Neuronal stem cell (in vitro differentiated cells): ENCODE results near the gene ZNF236.
A peak's percentile ranks its signal among the peaks of the same experiment; 100 is the strongest.

ENCODE experiments used
- DNase-seq: peaks from one replicate; pipeline ENCODE4 v3.0.0-alpha.2; 2013; ENCODE audit warnings: low spot score
- H2AFZ ChIP-seq: one replicate; pipeline ENCODE4 v1.6.1; 2013; ENCODE audit warnings: mild to moderate bottlenecking, low read length, inconsistent platforms
- H2AK5ac ChIP-seq: 2 replicates; pipeline ENCODE4 v1.6.1; 2013; ENCODE audit warnings: low read depth, mild to moderate bottlenecking, inconsistent platforms, low read length, moderate library complexity, mixed read lengths
- H2BK120ac ChIP-seq: 2 replicates; pipeline ENCODE4 v1.6.1; 2013; ENCODE audit warnings: low read depth, mild to moderate bottlenecking, inconsistent platforms, low read length, moderate library complexity, mixed read lengths
- H2BK12ac ChIP-seq: one replicate; pipeline ENCODE4 v1.6.1; 2013; ENCODE audit warnings: low read length, inconsistent platforms
- H2BK15ac ChIP-seq: 2 replicates; pipeline ENCODE4 v1.6.1; 2013; ENCODE audit warnings: mild to moderate bottlenecking, low read length, inconsistent platforms, mixed read lengths
- H2BK5ac ChIP-seq: one replicate; pipeline ENCODE4 v1.6.1; 2013; ENCODE audit warnings: inconsistent platforms, mild to moderate bottlenecking, low read length, moderate library complexity
- H3K14ac ChIP-seq: one replicate; pipeline ENCODE4 v1.6.1; 2013; ENCODE audit warnings: low read length, inconsistent platforms
- H3K18ac ChIP-seq: 2 replicates; pipeline ENCODE4 v1.6.1; 2013; ENCODE audit warnings: low read length, inconsistent platforms
- H3K23ac ChIP-seq: 2 replicates; pipeline ENCODE4 v1.6.1; 2013; ENCODE audit warnings: low read depth, mild to moderate bottlenecking, mixed read lengths, low read length, inconsistent platforms; ENCODE audit not compliant: poor library complexity
- H3K27ac ChIP-seq: replicated peaks from 3 replicates; pipeline ENCODE4 v1.5.1; 2013; ENCODE audit warnings: low read length, inconsistent platforms
- H3K27me3 ChIP-seq, 3 experiments: 2 replicates each; pipeline ENCODE4 v1.6.1; 2013; ENCODE audit warnings: low read length in 3 of 3, mild to moderate bottlenecking in 2 of 3, inconsistent platforms in 1 of 3, low read depth in 1 of 3, mixed read lengths in 1 of 3, moderate library complexity in 1 of 3; ENCODE audit not compliant: control insufficient read depth in 3 of 3, insufficient read depth in 3 of 3
- H3K36me3 ChIP-seq, 2 donors: replicated peaks in 1 of 2; 2 replicates each; pipeline ENCODE4 v1.6.1; 2013; ENCODE audit warnings: low read length in 2 of 2; ENCODE audit not compliant: control insufficient read depth in 2 of 2, insufficient read depth in 2 of 2
- H3K4ac ChIP-seq: 2 replicates; pipeline ENCODE4 v1.6.1; 2013; ENCODE audit warnings: inconsistent platforms, mild to moderate bottlenecking, low read length, moderate library complexity
- H3K4me1 ChIP-seq, 2 donors: 1 replicate in 1 of 2; 2 replicates in 1 of 2; pipeline ENCODE4 v1.6.1; 2013; ENCODE audit warnings: low read length in 2 of 2, low read depth in 1 of 2; ENCODE audit not compliant: control insufficient read depth in 2 of 2, insufficient read depth in 1 of 2
- H3K4me2 ChIP-seq: one replicate; pipeline ENCODE4 v1.6.1; 2013; ENCODE audit warnings: mild to moderate bottlenecking, low read length, inconsistent platforms; ENCODE audit not compliant: insufficient read depth, poor library complexity, severe bottlenecking
- H3K4me3 ChIP-seq, 2 donors: 2 replicates each; pipeline ENCODE4 v1.5.1; 2013; ENCODE audit warnings: low read length in 2 of 2, mild to moderate bottlenecking in 2 of 2, inconsistent platforms in 1 of 2, moderate library complexity in 1 of 2
- H3K79me1 ChIP-seq: one replicate; pipeline ENCODE4 v1.6.1; 2013; ENCODE audit warnings: low read depth, mild to moderate bottlenecking, inconsistent platforms, low read length, moderate library complexity
- H3K9ac ChIP-seq: one replicate; pipeline ENCODE4 v1.6.1; 2013; ENCODE audit warnings: mild to moderate bottlenecking, low read depth, low read length, inconsistent platforms; ENCODE audit not compliant: poor library complexity
- H3K9me3 ChIP-seq, 2 donors: replicated peaks in 1 of 2; 2 replicates each; pipeline versions ENCODE3 to v1.6.1; 2013; ENCODE audit warnings: low read length in 2 of 2, mild to moderate bottlenecking in 2 of 2, inconsistent platforms in 1 of 2, low read depth in 1 of 2, mixed read lengths in 1 of 2, moderate library complexity in 1 of 2; ENCODE audit not compliant: control insufficient read depth in 2 of 2, insufficient read depth in 1 of 2
- H4K8ac ChIP-seq: one replicate; pipeline ENCODE4 v1.6.1; 2013; ENCODE audit warnings: low read depth, mild to moderate bottlenecking, inconsistent platforms, low read length, moderate library complexity
- H4K91ac ChIP-seq: one replicate; pipeline ENCODE4 v1.6.1; 2013; ENCODE audit warnings: low read length, low read depth, mild to moderate bottlenecking, inconsistent platforms; ENCODE audit not compliant: poor library complexity
- WGBS, 2 donors: extraction: QIAGEN DNeasy Blood & Tissue Kit; methylation state at CpG; one replicate each; pipeline ENCODE4 v1.1.7; 2013; ENCODE audit warnings: missing lambda C conversion rate in 2 of 2, mixed read lengths in 1 of 2; ENCODE audit not compliant: insufficient read length in 2 of 2, insufficient replicate concordance in 1 of 2; ENCODE audit errors: extremely low coverage in 2 of 2; 5-methylcytosine and 5-hydroxymethylcytosine counted together

ZNF236 gene

DNA sequence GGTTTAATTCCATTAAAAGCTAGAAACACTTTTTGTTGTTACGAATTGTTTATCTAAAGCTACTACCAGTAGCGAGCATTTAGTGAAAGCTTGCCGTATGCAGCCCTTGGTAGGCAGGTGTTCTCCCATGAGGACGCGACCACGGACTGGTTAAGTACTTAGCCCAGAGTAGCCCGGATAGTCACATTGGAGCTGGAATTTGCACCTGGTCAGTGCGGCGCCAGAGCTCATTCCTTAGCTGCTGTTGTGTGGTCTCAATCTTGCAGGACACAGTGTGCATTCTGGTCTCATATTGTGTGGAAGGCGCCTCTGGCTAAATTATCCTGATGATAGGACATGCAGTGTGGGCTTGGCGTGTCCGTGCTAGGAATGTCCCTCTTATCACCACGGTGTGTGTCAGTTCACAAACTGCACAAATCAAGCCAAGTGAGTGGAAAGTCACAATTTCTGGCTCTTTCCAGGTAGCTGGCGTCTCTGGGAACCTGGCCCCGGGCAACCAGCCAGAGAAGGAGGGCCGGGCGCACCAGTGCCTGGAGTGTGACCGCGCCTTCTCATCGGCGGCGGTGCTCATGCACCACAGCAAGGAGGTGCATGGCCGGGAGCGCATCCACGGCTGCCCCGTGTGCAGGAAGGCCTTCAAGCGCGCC is 133.3 kb downstream of the ZNF236 start:
- DNase-seq, result no peak

DNA sequence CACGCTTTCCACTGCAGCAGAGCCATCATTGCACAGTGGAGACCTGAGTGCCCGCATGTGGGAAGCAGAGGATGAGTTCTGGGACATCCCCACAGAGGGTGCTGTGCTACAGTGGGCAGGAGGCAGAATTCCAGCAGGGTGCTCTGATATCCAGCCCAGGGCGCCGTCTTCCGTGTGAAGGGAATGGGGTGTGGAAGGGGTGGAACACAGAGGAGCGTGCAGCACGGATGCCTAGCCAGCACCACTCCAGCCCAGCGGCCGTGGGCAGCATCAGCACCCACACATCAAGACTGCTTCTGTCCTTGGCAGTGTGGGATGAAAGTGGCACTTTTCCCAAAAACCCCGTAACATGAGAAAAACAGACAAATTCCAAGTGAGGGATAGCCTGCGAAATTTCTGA is 134.3 kb downstream of the ZNF236 start:
- Histone ChIP-seq H2BK15ac (no peak overlapping the region), H3K4me1 (peaks cover 0 to 6% of the 10 kb centered on the region in 2 donors), H3K79me1 (no peaks in the 10 kb centered on the region), H3K4ac (no peak overlapping the region), H3K9me3 (no peaks in the 10 kb centered on the region), H4K8ac (no peak overlapping the region), H3K23ac (no peak overlapping the region), H3K4me3 (no peak overlapping the region), H2AFZ (no peak overlapping the region), H2BK5ac (no peak overlapping the region), H3K27me3 (no peaks in the 10 kb centered on the region), H3K27ac (no peak overlapping the region), H3K36me3 (peaks cover 11 to 85% of the 10 kb centered on the region in 2 donors), H3K14ac (no peak overlapping the region), H3K18ac (no peak overlapping the region), H4K91ac (no peak overlapping the region), H3K4me2 (no peak overlapping the region), H3K9ac (peak overlapping the region; percentile 3), H2AK5ac (no peak overlapping the region), H2BK12ac (no peak overlapping the region), H2BK120ac (no peak overlapping the region)
- WGBS, 2 donors, result no CpG with 5 or more reads among the region's 11 CpGs
- no peak for DNase-seq

More for the DNA sequence above, 133.3 kb downstream of the ZNF236 start:
- Histone ChIP-seq H3K4me3 (no peak overlapping the region), H3K27me3 (no peaks in the 10 kb centered on the region), H3K79me1 (no peaks in the 10 kb centered on the region), H3K9ac (no peak overlapping the region), H3K4me1 (peaks cover 0 to 4% of the 10 kb centered on the region in 2 donors), H3K4ac (peak overlapping the region; percentile 14), H3K36me3 (peaks cover 10 to 80% of the 10 kb centered on the region in 2 donors), H2AFZ (no peak overlapping the region), H2BK5ac (no peak overlapping the region), H3K27ac (no peak overlapping the region), H3K9me3 (no peaks in the 10 kb centered on the region), H3K4me2 (no peak overlapping the region), H3K23ac (peak overlapping the region; percentile 35), H3K18ac (peak overlapping the region; percentile 19), H2BK12ac (no peak overlapping the region), H2BK120ac (no peak overlapping the region), H4K8ac (no peak overlapping the region), H3K14ac (no peak overlapping the region), H4K91ac (no peak overlapping the region), H2BK15ac (no peak overlapping the region), H2AK5ac (no peak overlapping the region)
- WGBS, 2 donors, result no CpG with 5 or more reads among the region's 28 CpGs

DNA sequence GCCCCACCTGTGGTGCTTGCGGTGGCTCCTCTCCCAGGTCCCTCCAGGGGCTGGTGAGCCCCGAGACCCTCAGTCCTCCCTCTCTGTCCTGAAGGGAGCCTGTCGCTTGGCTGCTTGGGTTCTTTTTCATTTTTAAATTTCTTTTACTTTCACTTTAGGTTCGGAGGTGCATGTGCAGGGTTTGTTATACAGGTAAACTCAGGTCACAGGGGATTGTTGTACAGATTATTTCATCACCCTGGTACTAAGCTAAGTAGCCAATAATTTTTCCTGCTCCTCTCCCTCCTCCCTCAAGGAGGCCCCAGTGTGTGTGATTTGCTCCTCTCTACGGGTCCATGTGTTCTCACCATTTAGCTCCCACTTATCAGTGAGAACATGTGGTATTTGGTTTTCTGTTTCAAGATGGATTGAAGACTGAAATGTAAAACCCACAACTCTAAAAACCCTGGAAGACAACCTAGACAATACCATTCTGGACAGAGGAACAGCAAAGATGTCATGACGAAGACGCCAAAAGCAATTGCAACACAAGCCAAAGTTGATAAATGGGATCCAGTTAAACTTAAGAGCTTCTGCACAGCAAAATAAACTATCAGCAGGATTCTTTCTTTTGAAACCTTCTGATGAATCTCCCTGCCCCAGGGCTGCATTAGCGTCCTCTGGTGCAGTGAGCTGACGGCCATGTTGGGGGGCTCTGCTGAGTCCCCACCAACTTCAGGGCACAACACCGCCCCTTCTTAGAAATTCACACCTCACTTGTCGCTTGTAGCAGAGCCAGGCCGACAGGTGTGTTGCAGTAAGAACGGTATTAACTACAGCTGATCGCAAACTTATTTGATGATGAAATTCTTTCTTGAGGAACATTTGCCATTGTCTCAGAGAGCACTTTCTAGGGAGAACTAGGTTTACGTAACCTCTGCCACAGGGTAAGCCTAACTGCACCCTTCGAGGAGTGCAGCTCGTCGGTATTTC is 135.3 kb downstream of the ZNF236 start:
- Histone ChIP-seq H4K8ac (no peak overlapping the region), H3K9me3 (no peaks in the 10 kb centered on the region), H2BK15ac (no peak overlapping the region), H4K91ac (no peak overlapping the region), H2BK5ac (no peak overlapping the region), H3K4me1 (peaks cover 0 to 6% of the 10 kb centered on the region in 2 donors), H3K27me3 (no peaks in the 10 kb centered on the region), H3K36me3 (peaks cover 11 to 81% of the 10 kb centered on the region in 2 donors), H3K14ac (no peak overlapping the region), H3K18ac (no peak overlapping the region), H3K4ac (no peak overlapping the region), H3K9ac (no peak overlapping the region), H2BK120ac (no peak overlapping the region), H2AK5ac (no peak overlapping the region), H3K23ac (no peak overlapping the region), H2BK12ac (no peak overlapping the region), H2AFZ (no peak overlapping the region), H3K4me2 (no peak overlapping the region), H3K4me3 (no peak overlapping the region), H3K79me1 (no peaks in the 10 kb centered on the region), H3K27ac (no peak overlapping the region)
- no peak for DNase-seq
- whole genome bisulfite sequencing, 2 donors, result no CpG with 5 or more reads among the region's 18 CpGs
